ENCODE measurements around the gene SAFB.
"Not testable (repeated sequence)": the region's sequence is repeated elsewhere in the genome, so short reads cannot be mapped to it uniquely, and the experiment has no call there.

SAFB gene

DNA sequence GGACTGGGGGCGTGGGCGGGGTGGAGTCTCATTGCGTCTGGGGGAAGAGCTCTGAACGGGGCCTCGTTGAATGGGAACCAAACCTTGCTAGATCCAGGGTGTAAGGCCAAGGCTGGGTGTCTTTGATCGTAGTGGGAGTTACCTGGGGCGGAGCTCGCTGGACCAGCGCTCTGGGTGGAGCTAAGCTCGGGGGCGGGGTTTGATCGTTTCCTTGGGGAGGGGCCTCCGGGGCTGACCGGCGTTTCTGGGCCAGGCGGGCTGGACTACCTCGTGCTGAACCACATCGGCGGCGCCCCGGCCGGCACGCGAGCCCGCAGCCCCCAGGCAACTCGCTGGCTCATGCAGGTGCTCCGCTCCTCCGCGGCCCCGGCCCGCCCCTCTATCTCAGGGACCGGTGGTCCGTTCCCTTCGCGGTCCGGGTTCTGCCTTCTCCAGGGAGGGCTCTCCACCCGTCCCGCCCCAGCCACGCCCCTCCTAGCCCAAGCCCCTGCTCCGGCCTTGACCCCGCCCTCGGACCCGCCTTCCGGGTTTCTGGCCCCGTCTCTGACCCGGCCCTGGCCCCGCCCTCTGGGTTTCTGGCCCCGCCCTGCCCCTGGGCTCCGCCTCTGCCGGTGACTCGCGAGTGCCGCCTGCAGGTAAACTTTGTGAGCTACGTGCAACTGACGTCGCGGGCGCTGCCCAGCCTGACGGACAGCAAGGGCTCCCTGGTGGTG is 63.9 kb downstream of the SAFB start:
- DNase-seq (ENCODE audit: low spot score) (peak; percentile 97), ATAC-seq (ENCODE audit: low read depth) (peak; percentile 62)
- no peak overlapping the region for H3K27ac ChIP-seq (ENCODE audit: poor library complexity, severe bottlenecking)

GRCh38 chr19:5687360-5688198 is 64.7 kb downstream of the SAFB start:
- no peak for DNase-seq (ENCODE audit: low spot score)
- Histone ChIP-seq H3K4me1 (ENCODE audit: insufficient read depth, poor library complexity, severe bottlenecking) (no peaks in the 10 kb centered on the region), H3K4me3 (ENCODE audit: severe bottlenecking) (peak overlapping the region; percentile 52), H3K36me3 (ENCODE audit: low read depth) (peaks cover 17% of the 10 kb centered on the region), H3K27me3 (ENCODE audit: insufficient read depth, poor library complexity, severe bottlenecking) (no peaks in the 10 kb centered on the region), H3K27ac (ENCODE audit: poor library complexity, severe bottlenecking) (no peak overlapping the region), H3K9me3 (ENCODE audit: severe bottlenecking) (no peaks in the 10 kb centered on the region)
- no peak for ATAC-seq (ENCODE audit: low read depth)
- TF ChIP-seq, protein P1, sequence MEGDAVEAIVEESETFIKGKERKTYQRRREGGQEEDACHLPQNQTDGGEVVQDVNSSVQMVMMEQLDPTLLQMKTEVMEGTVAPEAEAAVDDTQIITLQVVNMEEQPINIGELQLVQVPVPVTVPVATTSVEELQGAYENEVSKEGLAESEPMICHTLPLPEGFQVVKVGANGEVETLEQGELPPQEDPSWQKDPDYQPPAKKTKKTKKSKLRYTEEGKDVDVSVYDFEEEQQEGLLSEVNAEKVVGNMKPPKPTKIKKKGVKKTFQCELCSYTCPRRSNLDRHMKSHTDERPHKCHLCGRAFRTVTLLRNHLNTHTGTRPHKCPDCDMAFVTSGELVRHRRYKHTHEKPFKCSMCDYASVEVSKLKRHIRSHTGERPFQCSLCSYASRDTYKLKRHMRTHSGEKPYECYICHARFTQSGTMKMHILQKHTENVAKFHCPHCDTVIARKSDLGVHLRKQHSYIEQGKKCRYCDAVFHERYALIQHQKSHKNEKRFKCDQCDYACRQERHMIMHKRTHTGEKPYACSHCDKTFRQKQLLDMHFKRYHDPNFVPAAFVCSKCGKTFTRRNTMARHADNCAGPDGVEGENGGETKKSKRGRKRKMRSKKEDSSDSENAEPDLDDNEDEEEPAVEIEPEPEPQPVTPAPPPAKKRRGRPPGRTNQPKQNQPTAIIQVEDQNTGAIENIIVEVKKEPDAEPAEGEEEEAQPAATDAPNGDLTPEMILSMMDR (IDR thresholded peaks at IDR 0.05; ENCODE audit: poor library complexity, severe bottlenecking), result peak; percentile 59

More for the DNA sequence above, 63.9 kb downstream of the SAFB start:
- H3K4me1 ChIP-seq (ENCODE audit: insufficient read depth, poor library complexity, severe bottlenecking), result no peaks in the 10 kb centered on the region
- no peaks in the 10 kb centered on the region for H3K27me3 ChIP-seq (ENCODE audit: insufficient read depth, poor library complexity, severe bottlenecking)
- no peaks in the 10 kb centered on the region for H3K9me3 ChIP-seq (ENCODE audit: severe bottlenecking)
- H3K36me3 ChIP-seq (ENCODE audit: low read depth), result peaks cover 10% of the 10 kb centered on the region
- TF ChIP-seq, protein P1 (IDR thresholded peaks at IDR 0.05; ENCODE audit: poor library complexity, severe bottlenecking), result peak; percentile 91
- peak overlapping the region; percentile 52 for H3K4me3 ChIP-seq (ENCODE audit: severe bottlenecking)

DNA sequence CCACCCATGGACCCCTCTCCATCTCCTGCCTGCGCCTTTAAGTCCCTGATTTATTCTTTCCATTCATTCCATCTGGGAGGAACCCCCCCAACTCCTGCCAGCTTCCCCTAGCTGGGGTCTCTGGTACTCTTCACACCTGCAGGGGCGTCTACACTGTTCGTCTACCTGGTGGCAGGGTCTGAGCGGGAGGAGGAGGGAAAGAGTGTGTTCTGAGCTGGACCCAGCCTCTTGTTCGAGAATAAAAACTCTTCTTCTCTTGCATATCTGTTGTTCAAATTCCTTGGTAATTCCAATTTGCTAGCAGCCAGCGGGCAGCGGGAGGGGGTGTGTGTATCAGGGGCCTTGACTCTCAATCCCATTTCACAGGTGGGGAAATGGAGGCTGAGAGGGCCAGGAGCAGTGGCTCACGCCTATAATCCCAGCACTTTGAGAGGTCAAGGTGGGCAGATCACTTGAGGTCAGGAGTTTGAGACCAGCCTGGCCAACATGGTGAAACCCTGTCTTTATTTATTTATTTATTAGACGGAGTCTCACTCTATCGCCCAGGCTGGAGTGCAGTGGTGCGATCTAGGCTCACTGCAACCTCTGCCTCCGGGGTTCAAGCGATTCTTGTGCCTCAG is 65.5 kb downstream of the SAFB start:
- H3K36me3 ChIP-seq (ENCODE audit: low read depth), result peaks cover 25% of the 10 kb centered on the region
- not testable (repeated sequence) for ATAC-seq (ENCODE audit: low read depth); H3K9me3 ChIP-seq (ENCODE audit: severe bottlenecking); H3K27ac ChIP-seq (ENCODE audit: poor library complexity, severe bottlenecking); H3K4me3 ChIP-seq (ENCODE audit: severe bottlenecking); H3K4me1 ChIP-seq (ENCODE audit: insufficient read depth, poor library complexity, severe bottlenecking); H3K27me3 ChIP-seq (ENCODE audit: insufficient read depth, poor library complexity, severe bottlenecking); DNase-seq (ENCODE audit: low spot score)

- TF ChIP-seq, protein P1 (IDR thresholded peaks at IDR 0.05; ENCODE audit: poor library complexity, severe bottlenecking), result peak; percentile 90
- no peaks in the 10 kb centered on the region for H3K4me1 ChIP-seq (ENCODE audit: insufficient read depth, poor library complexity, severe bottlenecking)
- no peaks in the 10 kb centered on the region for H3K9me3 ChIP-seq (ENCODE audit: severe bottlenecking)
- peak within 1 kb of the TSS; percentile 62 for H3K4me3 ChIP-seq (ENCODE audit: severe bottlenecking)
- peak within 1 kb of the TSS; percentile 89 for H3K27ac ChIP-seq (ENCODE audit: poor library complexity, severe bottlenecking)
- peaks cover 45% of the 10 kb centered on the region for H3K36me3 ChIP-seq (ENCODE audit: low read depth)
- ATAC-seq (ENCODE audit: low read depth) (peak; percentile 44), DNase-seq (ENCODE audit: low spot score) (peak; percentile 93)
- no peaks in the 10 kb centered on the region for H3K27me3 ChIP-seq (ENCODE audit: insufficient read depth, poor library complexity, severe bottlenecking)
Measured at GRCh38 chr19:5690125-5690954, 67.5 kb downstream of the SAFB start, which contains the start of gene RPL36. Gene RPL36 (plus strand): TSS chr19:5690295. CDS start chr19:5690508, 213 bp downstream.

All from RWPE2 (cell line).